Measurements from ENCODE around the gene ZNF598. TPM values are rescaled to one million over a fixed set of nuclear protein-coding genes. Genes with fewer than 3 reads are reported as not detected.

ZNF598 gene
- total and polyA plus RNA-seq, 10 of the 15 experiments (the other 5 are each of a cell fraction or from before 2014, with no cell fraction given) = 0.08 to 74.0 (median 14.4) TPM

GRCh38 chr16:1973461-1974156 lies 36.0 kb downstream of the ZNF598 start:
- Histone ChIP-seq H4K20me1 (ENCODE audit: control insufficient read depth, insufficient read depth) (no peaks in the 10 kb centered on the region), H2AFZ (ENCODE audit: control insufficient read depth, low read depth, low read length) (no peak overlapping the region), H3K79me2 (ENCODE audit: control insufficient read depth, insufficient read depth, low read length) (peaks cover 24% of the 10 kb centered on the region), H3K9me3 (replicated peaks; ENCODE audit: control insufficient read depth, insufficient read depth, low read length) (no peaks in the 10 kb centered on the region), H3K4me1 (ENCODE audit: control insufficient read depth, insufficient read depth, low read length) (peaks cover 12% of the 10 kb centered on the region), H3K27me3 (replicated peaks in 1 of 2; ENCODE audit: control insufficient read depth in 2 of 2, insufficient read depth in 2 of 2, low read length in 1 of 2) (no peaks in the 10 kb centered on the region), H3K9ac (ENCODE audit: control insufficient read depth, insufficient read depth, low read length) (no peak overlapping the region; the same call in 1 of the 2 replicates), H3K4me2 (ENCODE audit: control insufficient read depth, insufficient read depth) (peak overlapping the region; percentile 7; the same call in 1 of the 2 replicates), H3K4me3 (peak overlapping the region; percentile 93; the same call in 1 of the 2 replicates), H3K36me3 (ENCODE audit: control insufficient read depth in 2 of 2, insufficient read depth in 2 of 2, low read length in 1 of 2) (peaks cover 0 to 34% of the 10 kb centered on the region in 2 experiments; a peak in 3 of 4 replicates), H3K27ac (ENCODE audit: control insufficient read depth, insufficient read depth) (no peak overlapping the region)
- RAD21 ChIA-PET (ENCODE audit: unreplicated experiment) = no interaction called here
- in situ Hi-C loops (cut with MboI) (no loop called here), intact Hi-C loops (cut with micrococcal nuclease; ENCODE audit: unreplicated experiment) (no loop called here)
- SMC1A ChIA-PET (ENCODE audit: uncharacterized antibody, unreplicated experiment) = no interaction called here
- ATAC-seq = no peak
- no peak for DNase-seq (ENCODE audit: low read depth, low spot score)
- no TSS peak for BruUV-seq (replicated peaks)
- no peak for FAIRE-seq
- POLR2A ChIA-PET = interaction anchor here (1.1 to 1.9 kb wide), 2 partner anchors 8 to 13 kb away, joined by 3 to 8 read pairs; partner anchors contain the start of gene RPS2
- CTCF ChIA-PET = interaction anchor here (0.5 kb wide), 1 partner anchor 363 kb away, joined by 3 read pairs; no protein-coding TSS in a partner anchor
- 86% methylated on average over 13 of the region's 16 CpGs for WGBS (ENCODE audit: insufficient coverage, insufficient replicate concordance, low lambda C conversion rate, missing lambda C conversion rate)
- TF ChIP-seq ZBTB40 (IDR thresholded peaks at IDR 0.05; ENCODE audit: borderline replicate concordance) (no peak), EP300 (IDR thresholded peaks at IDR 0.05; ENCODE audit: borderline replicate concordance in 1 of 2, control insufficient read depth in 1 of 2, low read depth in 2 of 2, low read length in 2 of 2) (no peak), MAX (IDR thresholded peaks at IDR 0.05; ENCODE audit: low read depth, low read length) (no peak), POLR2A (IDR thresholded peaks at IDR 0.05; ENCODE audit: low read depth, low read length) (peak; percentile 9; the same call in 1 of the 2 replicates), E2F8 (IDR thresholded peaks at IDR 0.05; ENCODE audit: low read depth, partially characterized antibody) (no peak), NFXL1 (IDR thresholded peaks at IDR 0.05; ENCODE audit: borderline replicate concordance) (no peak), IKZF1 (conservative IDR thresholded peaks at IDR 0.05) (no peak), ASH2L (IDR thresholded peaks at IDR 0.05; ENCODE audit: borderline replicate concordance, low read depth) (no peak)
